Activated CD4-positive, alpha-beta T cell treated with anti-CD3 and anti-CD28 coated beads, Interleukin-2, Interleukin-4, amounts not matched to agents 100 ng/mL and 50 ng/mL, durations not matched to agents 16 hours and 8 hours (primary cell): ENCODE results near the gene WDR59.
"Not testable (repeated sequence)": the region's sequence is repeated elsewhere in the genome, so short reads cannot be mapped to it uniquely, and the experiment has no call there.

ENCODE experiments used
- DNase-seq: peaks from one replicate; pipeline ENCODE4 v3.0.0-alpha.2; 2020; ENCODE audit warnings: low spot score

The WDR59 gene

GRCh38 chr16:74973304-74973703, 11.6 kb downstream of the WDR59 start:
- DNase-seq, result no peak

DNA sequence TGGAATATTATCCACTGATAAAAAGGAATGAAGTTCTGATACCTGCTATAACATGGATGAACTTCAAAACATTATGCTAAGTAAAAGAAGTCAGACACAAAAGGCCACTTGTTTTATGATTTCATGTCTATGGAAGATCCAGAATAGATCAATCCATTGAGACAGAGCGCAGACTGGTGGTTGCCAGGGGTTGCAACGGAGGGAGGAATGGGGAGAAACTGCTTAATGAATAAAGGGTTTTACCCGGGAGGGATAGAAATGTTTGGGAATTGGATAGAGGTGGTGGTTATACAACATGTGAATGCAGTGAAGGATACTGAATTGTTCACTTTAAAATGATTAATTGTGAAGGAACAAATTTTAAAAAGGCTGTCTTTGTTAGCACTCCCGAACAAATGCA, 30.2 kb downstream of the WDR59 start:
- no peak for DNase-seq

GRCh38 chr16:74951681-74952080, 33.2 kb downstream of the WDR59 start:
- DNase-seq, result no peak

GRCh38 chr16:74951206-74951605, 33.7 kb downstream of the WDR59 start:
- no peak for DNase-seq

- DNase-seq, result no peak
Measured at GRCh38 chr16:74950511-74950910, 34.4 kb downstream of the WDR59 start.

- DNase-seq, result no peak
Measured at GRCh38 chr16:74949309-74949708, 35.6 kb downstream of the WDR59 start.

GRCh38 chr16:74944466-74944865, 40.5 kb downstream of the WDR59 start:
- DNase-seq, result no peak

- DNase-seq, result no peak
Measured at GRCh38 chr16:74942977-74943918, 41.7 kb downstream of the WDR59 start.

GRCh38 chr16:74942566-74942965, 42.4 kb downstream of the WDR59 start:
- DNase-seq, result no peak

- DNase-seq, result no peak
Measured at GRCh38 chr16:74939688-74940087, 45.2 kb downstream of the WDR59 start.

DNA sequence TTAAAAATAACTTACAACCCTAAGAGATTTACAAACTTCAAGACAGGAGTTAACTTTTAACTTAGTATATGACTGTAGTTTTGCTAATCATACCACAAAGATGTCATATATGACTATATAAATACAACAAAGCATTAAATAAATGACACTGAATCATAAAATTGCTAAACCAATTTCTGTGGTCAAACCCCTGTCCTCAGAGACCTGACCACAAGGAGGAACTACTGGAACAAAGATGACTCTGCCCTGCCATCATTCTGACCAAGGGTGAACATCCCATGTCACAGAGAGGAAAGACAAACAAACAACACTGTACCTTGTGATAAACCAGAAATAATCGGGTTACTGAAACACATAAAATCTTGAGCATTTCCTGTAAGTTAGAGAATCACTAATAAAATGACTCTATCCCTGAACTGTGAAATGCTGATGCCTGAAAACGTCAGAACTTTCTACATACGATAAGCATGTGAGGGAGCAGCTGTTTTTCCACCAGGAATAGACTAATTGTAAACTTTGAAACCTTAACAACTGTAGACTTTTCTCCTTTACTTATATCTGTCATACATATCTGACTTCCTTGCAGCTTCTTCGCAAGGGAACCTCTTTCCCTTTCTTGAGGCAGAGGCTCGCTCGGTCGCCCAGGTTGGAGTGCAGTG, 47.9 kb downstream of the WDR59 start:
- peak; percentile 68 for DNase-seq

GRCh38 chr16:74931445-74931844, 53.5 kb downstream of the WDR59 start:
- DNase-seq, result peak; percentile 2

GRCh38 chr16:74929636-74930035, 55.3 kb downstream of the WDR59 start:
- no peak for DNase-seq

DNA sequence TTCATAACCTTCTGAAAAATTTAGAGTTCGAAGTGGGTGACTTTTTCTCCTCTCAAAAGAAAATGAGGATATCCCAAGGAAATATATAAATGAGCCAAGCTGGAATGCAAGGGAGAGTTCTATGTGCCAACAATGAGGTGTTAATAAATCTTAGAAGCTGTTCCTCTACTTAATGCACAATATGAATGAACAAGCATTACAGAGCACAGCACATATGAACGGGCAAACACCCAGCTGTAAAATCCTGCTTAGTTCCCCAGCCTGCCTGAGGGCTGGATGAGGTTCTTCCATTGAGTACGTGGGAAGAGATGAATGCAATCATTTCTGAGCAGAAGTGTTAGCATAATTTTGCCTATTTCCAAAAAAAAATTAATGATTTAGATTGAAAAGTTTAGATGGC, 58.1 kb downstream of the WDR59 start:
- no peak for DNase-seq

DNA sequence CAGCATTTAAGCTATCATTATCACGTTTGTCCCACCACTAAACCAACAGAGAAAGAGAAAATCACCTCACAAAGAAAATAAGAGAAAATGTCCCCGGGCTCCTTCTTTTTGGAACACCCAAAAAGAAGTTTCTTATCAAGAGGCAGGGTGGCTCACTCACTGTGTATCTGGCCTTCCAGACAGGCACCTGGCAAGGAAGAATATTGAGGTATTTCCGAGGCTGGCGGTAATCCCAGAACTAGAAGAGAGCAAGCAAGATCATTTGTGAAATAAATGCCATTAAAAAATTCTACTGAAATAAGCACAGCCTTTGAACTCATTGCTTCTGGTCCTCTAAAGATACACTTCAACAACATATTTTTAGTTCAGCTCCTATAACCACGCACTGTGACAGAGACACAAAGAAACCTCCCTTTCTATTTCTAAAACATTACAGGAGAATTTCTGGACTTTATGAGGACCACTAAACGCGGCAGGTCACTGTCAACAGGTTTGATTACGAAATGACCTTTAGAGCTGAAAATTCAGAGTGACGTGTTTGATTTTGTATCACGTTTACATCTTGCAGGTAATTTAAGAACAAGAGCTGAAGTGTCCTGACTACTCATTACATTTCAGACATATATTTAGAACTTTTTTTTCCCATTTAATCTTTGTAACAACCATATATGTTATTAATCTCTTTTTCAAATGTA, 61.0 kb downstream of the WDR59 start:
- DNase-seq, result no peak

DNA sequence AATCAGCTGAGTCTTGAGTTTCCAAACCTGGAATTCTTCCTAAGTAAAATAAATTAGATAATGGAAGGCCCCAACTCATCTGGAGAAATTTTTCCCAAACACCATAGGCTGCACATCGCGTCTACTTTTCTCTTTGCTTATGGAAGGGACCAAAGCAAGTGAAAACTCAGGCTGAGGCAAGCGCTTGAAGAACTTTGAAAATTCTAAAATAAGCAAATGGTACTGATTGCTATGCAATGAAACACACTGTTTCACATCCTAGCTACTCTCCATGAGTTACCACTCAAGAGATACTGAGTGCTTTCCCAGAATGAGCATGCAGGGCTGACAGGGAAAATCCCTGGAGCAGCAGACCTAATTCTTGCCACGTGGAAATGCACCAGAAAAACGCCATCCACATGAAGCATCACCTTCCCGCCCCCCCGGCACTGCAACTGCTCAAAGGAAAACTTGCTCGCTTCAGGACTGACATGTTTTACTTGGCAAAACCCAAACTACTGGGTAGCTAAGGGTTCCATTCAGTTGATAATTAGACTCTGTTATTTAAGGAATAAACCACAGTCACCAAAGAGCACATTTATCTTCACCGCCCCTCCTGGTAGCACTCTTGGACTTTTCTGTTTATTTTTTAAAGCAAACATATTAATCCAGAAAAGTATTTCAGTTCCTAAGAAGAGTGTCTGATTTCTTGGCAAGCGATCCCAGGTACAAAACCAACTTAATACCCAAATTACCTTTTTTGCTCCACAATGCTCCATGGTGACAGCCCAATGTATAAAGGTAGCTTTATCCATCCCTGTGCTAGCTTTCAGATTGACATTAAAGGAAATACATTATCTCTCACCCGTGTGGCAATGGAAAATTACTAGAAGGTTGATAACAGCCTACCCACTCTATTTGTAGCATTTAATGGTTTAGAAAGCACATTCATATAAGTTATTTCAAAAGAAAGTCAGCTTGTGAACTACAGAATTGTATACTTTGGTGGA, 62.5 kb downstream of the WDR59 start:
- no peak for DNase-seq

DNA sequence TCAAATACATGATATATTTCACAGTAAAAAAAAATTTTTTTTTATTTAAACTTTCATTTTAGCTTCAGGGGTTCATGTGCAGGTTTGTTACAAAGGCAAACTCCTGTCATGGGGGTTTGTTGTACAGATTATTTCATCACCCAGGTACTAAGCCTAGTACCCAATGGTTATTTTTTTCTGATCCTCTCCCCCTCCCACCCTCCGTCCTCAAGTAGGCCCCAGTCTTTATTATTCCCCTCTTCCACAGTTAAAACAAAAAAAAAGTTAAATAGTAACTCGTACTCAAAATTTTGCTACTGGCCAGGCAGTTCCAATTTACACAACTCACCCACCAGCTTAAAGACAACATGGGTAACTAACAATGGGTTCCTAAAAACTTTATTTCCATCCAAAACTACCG, 63.9 kb downstream of the WDR59 start:
- no peak for DNase-seq

DNA sequence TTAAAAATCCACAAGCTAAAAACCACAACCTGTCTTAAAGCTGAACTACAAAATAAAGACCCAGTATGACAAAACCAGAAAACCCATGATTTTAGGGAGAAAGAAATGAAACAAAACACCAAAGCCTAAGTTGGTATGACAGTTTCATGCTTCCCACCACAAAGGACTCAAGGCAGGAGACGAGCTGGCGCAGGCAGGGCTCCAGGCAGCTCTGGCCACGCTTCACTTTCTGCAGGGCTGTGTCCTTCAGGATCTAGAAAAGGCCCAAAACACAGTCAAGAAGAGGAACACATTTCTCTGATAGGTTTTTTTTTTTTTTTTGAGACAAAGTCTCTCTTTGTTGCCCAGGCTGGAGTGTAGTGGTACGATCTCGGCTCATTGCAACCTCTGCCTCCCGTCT, 75.3 kb downstream of the WDR59 start:
- DNase-seq, result no peak

DNA sequence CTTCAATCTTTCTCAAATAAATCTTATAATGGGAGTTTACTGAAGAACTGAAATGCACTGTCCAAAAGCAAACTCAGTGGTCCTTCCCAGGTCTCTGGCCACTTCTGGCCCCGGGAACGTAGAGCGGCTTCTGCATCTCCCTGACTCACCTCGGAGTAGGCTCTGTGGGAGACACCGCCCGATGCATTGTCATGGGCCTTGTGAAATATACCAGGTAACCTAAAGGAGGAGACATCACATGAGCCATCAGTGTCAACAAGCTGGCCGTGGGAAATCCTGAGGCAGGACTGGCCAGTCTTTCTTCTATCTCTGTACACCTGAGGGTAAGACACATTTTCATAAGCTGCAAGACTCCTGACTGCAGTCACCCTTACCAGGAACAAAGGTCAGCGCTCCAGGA, 76.2 kb downstream of the WDR59 start:
- not testable (repeated sequence) for DNase-seq

DNA sequence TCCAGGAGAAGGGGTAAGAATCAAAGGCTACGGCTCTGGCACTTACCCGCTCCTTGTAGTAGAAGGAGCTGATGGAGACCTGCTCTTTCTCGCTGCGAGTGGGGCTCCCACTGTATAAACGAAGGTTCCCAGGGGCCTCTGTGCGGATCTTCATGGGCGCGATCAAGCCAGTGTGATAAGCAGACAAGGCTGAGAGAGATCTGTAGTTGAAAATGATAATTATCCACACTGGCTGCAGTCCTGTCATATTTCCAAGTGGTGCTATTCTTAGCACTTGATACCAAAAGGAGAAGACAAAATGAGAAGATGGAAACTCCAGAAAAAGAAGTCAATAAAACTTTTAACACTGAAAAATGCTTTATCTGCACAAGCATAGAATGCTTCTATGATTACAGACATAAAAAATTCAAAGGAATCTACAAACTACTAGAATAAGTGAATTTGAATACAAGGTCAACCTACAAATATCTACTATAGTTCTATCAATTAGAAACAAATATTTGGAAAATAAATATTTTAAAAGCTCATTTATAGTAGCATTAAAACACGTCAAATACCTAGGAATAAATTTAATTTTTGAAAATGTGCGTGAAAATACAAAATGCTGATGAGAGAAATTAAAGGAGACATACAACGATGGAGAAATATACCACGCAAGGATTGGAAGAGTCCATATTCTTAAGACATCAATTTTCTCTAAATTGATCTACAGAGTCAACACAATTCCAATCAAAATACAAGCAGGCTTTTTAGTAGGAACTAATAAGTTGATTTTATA, 80.8 kb downstream of the WDR59 start:
- no peak for DNase-seq

DNA sequence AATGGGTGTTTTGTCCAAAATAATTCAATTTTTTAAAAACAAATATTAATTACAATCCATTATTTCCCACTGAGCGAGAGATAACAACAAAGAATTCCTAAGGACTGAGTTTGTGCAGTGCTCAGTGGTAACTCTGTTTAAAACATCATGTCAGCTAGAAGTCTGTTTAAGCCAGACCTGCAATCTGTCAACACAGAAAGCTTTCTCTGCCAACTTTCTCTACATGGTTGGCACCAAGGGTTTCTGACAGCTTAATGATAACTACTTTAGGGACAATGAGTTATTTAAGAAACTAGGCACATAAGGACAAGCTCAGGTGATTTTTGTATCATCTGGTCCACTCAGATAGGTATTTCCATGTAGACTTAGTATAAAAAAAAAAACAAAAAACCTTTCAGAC, 81.8 kb downstream of the WDR59 start:
- no peak for DNase-seq
